GM10248 (cell line): ENCODE measurements around the gene NPIPB2.
"Not testable (repeated sequence)": the region's sequence is repeated elsewhere in the genome, so short reads cannot be mapped to it uniquely, and the experiment has no call there.

Experiments used
- CTCF ChIA-PET: fragments of 300-600 bp; sonication (Branson Sonifier 250); formaldehyde crosslinking; extraction: SDS; loops from one replicate; lab custom pipeline; 2021; ENCODE audit warnings: antibody characterized with exemption; lab: Yijun Ruan, JAX
- POLR2A ChIA-PET: fragments of 350-650 bp; sonication (Branson Sonifier 250); formaldehyde crosslinking; extraction: SDS; loops from one replicate; lab custom pipeline; 2020; ENCODE audit warnings: antibody characterized with exemption; lab: Yijun Ruan, JAX
- DNase-seq: peaks from one replicate; pipeline ENCODE4 v3.0.0; 2012; ENCODE audit errors: extremely low spot score
- CTCF ChIP-seq: IDR thresholded peaks from 2 replicates; pipeline ENCODE4 v1.5.1; 2012; ENCODE audit warnings: mild to moderate bottlenecking, low read depth; ENCODE audit errors: extremely low read depth, missing control alignments, control extremely low read depth

Gene NPIPB2

GRCh38 chr16:11979013-11979672 is 37.3 kb upstream of the NPIPB2 start:
- no peak for DNase-seq
- ChIA-PET POLR2A (no interaction called here), CTCF (interaction anchor here (0.9 to 3.4 kb wide), 7 partner anchors 10 to 30 kb away, joined by 3 to 12 read pairs (median 4); partner anchors contain the start of gene TNFRSF17)
- no peak for TF ChIP-seq CTCF

GRCh38 chr16:11978080-11978479 is 36.2 kb upstream of the NPIPB2 start:
- TF ChIP-seq CTCF = no peak
- DNase-seq = no peak
- POLR2A ChIA-PET = no interaction called here
- CTCF ChIA-PET = interaction anchor here (0.9 to 3.4 kb wide), 7 partner anchors 10 to 90 kb away, joined by 3 to 12 read pairs (median 6); partner anchors contain the start of gene TNFRSF17

- no peak for DNase-seq
- POLR2A ChIA-PET = interaction anchor here (1.1 to 1.6 kb wide), 3 partner anchors 10 to 85 kb away, joined by 3 to 6 read pairs (median 5); partner anchors contain the start of gene TNFRSF17
- no peak for TF ChIP-seq CTCF
- CTCF ChIA-PET = interaction anchor here (1.2 to 3.4 kb wide), 5 partner anchors 9 to 90 kb away, joined by 3 to 12 read pairs (median 6); no protein-coding TSS in a partner anchor
These were observed 35.7 kb upstream of the NPIPB2 start for GRCh38 chr16:11977376-11978041.

- no peak for TF ChIP-seq CTCF
- ChIA-PET CTCF (interaction anchor here (1.2 to 3.4 kb wide), 3 partner anchors 13 to 91 kb away, joined by 6 to 8 read pairs (median 6); no protein-coding TSS in a partner anchor), POLR2A (interaction anchor here (0.6 to 1.6 kb wide), 8 partner anchors 11 to 91 kb away, joined by 3 to 11 read pairs (median 5); partner anchors contain the start of gene TNFRSF17)
- no peak for DNase-seq
These were observed 35.1 kb upstream of the NPIPB2 start for GRCh38 chr16:11976850-11977375.

- POLR2A ChIA-PET = no interaction called here
- DNase-seq = no peak
- CTCF ChIA-PET = interaction anchor here (0.8 to 1.7 kb wide), 6 partner anchors 8 to 95 kb away, joined by 3 to 6 read pairs (median 3); partner anchors contain the start of gene TNFRSF17
- no peak for TF ChIP-seq CTCF
These were observed 31.2 kb upstream of the NPIPB2 start for GRCh38 chr16:11973070-11973469.

GRCh38 chr16:11972128-11972527 is 30.3 kb upstream of the NPIPB2 start:
- ChIA-PET CTCF (interaction anchor here (0.8 to 1.7 kb wide), 4 partner anchors 13 to 96 kb away, joined by 3 to 4 read pairs (median 3); no protein-coding TSS in a partner anchor), POLR2A (interaction anchor here (0.6 kb wide), 1 partner anchor 49 kb away, joined by 3 read pairs; no protein-coding TSS in a partner anchor)
- no peak for DNase-seq
- no peak for TF ChIP-seq CTCF

GRCh38 chr16:11970292-11970691 is 28.4 kb upstream of the NPIPB2 start:
- CTCF ChIA-PET = interaction anchor here (0.9 to 3.4 kb wide), 6 partner anchors 13 to 125 kb away, joined by 3 to 21 read pairs (median 5); no protein-coding TSS in a partner anchor
- DNase-seq, POLR2A ChIA-PET: not testable (repeated sequence)
